Adipose tissue (tissue), 3 donors: ENCODE measurements around the gene FGD1. TPM values are rescaled to one million over a fixed set of nuclear protein-coding genes. Genes with fewer than 3 reads are reported as not detected.

ENCODE experiments used
- H3K27ac ChIP-seq: one replicate; pipeline ENCODE4 v1.5.1; 2013; ENCODE audit warnings: low read depth, low read length
- WGBS, 3 donors: extraction: QIAGEN DNeasy Blood & Tissue Kit; methylation state at CpG; one replicate each; pipeline ENCODE4 v1.1.7; 2013; 5-methylcytosine and 5-hydroxymethylcytosine counted together
- polyA plus RNA-seq, 3 donors: library from polyadenylated mRNA; stranded (reverse); fragments of 200-250 nt; gene quantifications; one replicate each; pipeline ENCODE4 v1.2.3, GENCODE V29; 2013
- donor health status: healthy with polysubstance abuse.
- donor health status: Bipolar disorder and iron deficiency.
- donor health status: healthy.

The FGD1 gene
- polyA plus RNA-seq, 3 donors = 1.3 to 2.9 (median 1.7) TPM

DNA sequence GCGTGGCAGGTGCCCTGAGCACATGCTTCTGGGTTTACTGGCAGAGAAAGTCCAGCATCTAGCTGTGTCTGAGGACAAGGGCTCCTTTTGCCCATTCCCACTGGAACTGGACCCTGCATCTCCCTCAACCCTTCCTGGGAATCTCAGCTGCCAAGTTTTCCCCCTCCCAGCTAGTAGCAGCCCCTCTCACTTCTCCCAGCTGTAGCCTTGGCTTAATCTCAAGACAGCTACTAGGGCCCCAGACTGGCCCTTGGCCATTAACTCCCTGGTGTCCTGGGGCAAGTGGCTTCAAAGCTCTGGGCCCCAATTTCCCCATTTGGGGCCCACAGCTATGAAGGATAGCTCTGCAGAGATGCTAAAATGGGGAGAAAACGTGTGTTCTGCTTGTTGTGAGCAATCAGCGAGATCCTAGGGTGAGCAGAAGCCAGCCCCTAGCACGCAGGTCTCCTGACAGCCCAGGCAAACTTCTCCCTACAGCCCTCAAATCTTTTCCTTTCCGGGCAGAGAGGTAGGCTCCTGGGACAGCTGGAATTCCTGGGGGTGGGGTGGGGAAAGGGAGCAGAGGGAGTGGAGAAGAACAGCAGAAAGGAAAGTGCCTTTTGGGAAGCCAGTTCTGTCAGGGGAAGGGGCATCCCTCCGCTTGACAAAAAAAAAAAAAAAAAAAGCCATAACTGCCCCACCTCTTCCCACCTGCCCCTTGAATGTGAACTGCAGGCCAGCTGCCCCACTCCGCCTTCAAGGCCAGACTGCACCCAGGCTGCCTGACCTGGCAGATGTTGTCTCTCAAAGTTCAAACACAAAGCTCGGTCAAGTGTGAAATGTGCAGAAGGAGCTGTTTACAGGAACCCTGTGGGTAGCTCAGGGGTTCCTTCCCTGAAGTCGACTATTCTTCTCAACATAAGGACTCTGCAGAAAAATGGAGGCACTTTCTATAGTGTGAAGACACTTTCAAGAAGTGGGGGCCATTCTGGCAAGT, 16.6 kb downstream of the FGD1 start:
- no peak overlapping the region for H3K27ac ChIP-seq
- 33 to 67% (median 48%) methylated on average over 7 to 9 of the region's 9 CpGs for WGBS, 3 donors

DNA sequence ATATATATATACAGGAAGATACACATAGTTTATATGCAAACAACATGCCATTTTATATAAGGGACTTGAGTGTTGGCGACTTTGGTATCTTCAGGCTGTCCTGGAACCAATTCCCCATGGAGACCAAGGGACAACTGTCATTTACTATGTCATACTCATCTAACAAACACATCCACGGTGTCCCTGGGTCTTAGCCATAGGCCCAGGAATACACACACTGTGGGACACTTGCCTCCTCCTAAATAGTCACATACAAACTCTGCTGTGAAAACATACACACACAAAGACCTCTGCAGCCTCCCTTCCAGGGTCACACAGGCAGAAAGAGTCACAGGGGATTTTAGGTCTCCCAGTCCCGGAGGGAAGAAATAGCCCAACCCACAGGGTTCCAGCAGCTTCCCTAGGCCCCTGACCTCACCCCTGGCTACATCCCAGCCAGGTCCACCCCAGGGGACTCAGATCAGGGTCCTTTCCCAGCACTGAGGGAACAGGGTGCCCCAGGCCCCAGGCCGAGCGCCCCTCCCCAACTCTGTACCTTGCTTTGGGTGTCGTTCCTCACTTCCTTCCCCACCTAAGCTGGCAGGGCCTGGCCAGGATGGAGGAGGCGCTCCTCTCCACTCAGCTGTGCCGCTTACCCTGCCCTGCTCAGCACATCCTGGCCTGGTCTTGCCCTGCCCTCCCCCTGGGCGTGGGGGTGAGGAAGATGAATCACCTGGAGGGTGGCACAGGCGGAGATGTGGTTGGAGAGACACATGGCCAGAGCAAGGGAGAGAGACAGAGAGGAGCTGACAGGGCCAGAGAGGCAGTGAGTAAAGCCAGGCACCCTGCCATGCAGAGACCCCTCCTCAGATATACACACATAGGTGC, 21.8 kb downstream of the FGD1 start:
- no peak overlapping the region for H3K27ac ChIP-seq
- 75 to 87% (median 80%) methylated on average over 8 to 10 of the region's 10 CpGs for WGBS, 3 donors

DNA sequence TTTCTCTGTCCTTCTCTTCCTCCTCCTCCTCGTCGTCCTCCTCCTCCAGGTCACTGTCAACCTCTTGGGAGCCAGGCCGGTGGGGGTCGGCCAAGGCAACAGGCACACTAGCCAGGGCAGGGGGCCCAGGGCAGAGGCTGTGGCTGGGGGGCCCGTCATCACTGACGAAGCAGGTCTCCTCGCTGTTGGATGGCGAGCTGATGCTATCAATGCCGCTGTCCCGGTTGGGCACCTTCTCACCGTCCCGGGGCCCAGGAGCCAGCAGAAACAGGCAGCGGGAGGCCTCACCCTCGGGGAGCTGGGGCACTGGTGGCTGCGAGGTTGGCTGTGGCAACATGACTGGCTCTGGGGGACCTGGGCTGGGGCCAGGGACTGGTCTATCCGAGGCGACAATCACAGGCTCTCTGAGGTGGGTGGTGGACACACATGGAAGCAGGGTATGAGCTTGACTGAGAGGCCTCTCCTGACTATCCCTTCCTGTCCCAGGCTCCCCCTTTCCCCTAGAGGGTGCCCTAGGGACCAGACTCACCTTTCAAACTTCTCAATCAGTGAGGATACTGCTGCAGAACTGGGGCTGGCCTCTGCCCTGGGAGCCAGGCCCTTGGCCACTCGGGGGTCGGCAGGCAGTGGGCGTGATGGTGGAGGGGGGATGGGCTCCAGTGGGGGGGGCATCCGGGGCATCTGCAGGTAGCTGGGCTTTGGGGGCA, 25.8 kb downstream of the FGD1 start:
- H3K27ac ChIP-seq = no peak overlapping the region
- 90 to 93% (median 91%) methylated on average over 14 to 21 of the region's 21 CpGs for WGBS, 3 donors

DNA sequence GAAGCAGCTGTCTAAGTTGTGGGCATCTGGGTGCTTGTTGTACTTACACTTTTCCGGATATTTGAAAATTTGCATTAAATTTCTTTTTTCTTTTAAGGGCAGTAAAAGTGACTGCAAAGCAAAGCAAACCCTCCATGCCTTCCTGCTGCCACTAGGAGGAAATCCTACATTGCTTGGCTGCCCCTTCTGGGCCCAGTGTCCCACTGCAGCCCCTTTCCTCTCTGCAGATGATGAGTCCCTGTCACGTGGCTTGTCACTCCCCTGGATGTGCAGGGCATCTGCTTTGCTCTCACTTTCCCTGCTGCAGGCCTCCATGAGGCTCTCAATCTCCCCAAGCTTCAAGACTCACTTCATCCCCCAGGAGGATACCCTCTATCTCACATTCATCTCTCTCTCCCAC, 43.1 kb downstream of the FGD1 start:
- no peak overlapping the region for H3K27ac ChIP-seq
- WGBS, 3 donors = 36 to 58% (median 52%) methylated on average over 2 of the region's 2 CpGs

DNA sequence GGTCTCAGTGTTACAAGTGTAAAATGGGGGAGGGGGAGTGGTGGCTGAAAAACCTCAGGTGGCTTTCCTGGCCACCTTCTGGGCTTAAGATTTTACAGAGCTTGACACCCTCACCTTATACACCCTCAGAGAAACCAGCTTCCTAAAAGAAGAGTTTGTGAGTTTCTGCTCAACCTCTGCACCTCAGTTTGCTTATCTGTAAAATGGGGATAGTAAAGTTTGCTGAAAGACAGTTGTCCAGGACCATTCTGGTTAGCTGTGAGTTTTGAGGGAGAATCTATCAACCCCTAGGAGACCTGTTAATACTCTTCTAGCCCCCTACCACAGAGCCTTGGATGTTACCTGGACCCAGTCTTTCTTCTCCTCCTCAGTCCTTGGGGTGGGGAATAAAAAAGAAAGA, 46.1 kb downstream of the FGD1 start:
- H3K27ac ChIP-seq = no peak overlapping the region

DNA sequence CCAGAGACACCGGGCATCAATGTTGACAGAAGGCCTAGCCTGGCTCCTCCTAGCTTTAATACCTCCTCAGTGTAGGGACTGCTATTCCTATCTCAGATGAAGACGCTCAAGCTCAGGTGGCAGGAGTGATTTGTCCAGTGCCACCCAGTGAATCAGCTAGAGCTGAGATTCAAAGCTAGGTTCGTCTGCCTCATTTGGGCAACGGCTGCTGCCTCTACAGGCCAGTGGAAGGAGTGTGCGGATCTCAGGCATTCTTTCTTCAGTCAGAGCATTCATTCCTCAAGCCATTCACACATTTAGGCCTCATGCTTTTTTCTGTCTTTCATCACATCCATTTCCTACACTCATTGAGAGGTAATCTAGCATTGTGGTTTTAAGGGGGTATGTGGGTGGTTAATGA, 48.6 kb downstream of the FGD1 start:
- WGBS, 3 donors = 76 to 81% (median 77%) methylated on average over 5 of the region's 5 CpGs
- no peak overlapping the region for H3K27ac ChIP-seq

DNA sequence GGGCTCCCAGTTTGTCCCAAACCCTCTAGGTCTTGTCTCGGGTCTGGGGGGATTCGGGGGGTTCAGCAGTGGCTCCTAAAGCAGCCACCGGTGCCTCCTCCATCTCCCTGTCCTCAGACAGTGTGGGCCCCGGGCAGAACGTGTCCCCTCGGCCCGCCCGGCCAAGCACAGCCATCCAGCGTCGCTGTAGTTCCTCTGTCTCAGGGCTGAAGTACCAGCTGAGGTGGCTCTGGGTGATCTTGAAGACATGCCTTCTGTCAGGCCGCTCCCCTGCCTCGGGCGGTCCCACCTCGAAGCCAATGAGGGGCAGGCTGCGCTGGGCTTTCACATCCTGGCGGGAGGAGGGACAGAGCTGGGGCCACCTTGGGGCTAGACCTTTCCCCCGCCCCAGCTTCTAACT, 50.0 kb downstream of the FGD1 start:
- 71 to 86% (median 81%) methylated on average over 5 to 17 of the region's 17 CpGs for WGBS, 3 donors

DNA sequence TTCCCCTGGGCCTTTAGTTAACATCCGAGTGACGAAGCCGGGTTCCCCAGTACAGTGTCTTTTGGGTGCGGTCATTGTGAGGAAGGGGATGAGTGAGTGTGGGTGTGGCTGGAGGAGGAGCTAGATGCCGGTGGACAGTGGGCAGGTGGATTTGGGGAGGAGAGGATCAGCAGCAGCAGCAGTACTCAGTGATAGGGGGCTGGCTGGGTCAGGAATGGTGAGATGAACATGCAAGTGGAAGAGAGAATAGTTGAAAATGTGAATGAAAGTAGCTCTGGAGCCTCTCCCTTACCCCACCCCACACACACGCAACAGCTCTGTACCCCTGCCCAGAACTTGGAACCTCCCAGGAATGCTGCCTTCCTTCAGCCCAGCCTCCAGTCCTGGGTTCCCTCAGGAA, 51.3 kb downstream of the FGD1 start:
- WGBS, 3 donors = 71 to 84% (median 83%) methylated on average over 4 to 6 of the region's 6 CpGs
- no peak overlapping the region for H3K27ac ChIP-seq

More for the DNA sequence above, 50.0 kb downstream of the FGD1 start:
- H3K27ac ChIP-seq = no peak overlapping the region

DNA sequence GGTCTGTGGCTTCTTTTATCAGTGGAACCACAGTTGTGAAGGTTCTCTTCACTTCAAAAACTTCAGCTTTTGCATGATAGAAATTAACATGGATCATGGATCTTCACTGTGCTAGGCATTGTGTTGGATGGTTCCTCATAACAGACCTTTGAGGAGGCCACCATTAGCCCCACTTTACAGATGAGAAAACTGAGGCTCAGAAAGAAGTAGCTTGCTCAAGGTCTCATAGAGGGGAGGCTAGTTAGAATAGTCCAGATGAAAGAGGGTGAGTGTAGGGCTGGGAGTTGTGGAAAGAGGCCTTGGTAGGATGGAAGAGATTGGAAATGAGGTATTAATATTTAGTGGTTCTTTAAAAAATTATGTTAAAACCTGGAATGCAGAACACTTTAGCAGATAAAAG, 53.2 kb downstream of the FGD1 start:
- H3K27ac ChIP-seq = no peak overlapping the region

DNA sequence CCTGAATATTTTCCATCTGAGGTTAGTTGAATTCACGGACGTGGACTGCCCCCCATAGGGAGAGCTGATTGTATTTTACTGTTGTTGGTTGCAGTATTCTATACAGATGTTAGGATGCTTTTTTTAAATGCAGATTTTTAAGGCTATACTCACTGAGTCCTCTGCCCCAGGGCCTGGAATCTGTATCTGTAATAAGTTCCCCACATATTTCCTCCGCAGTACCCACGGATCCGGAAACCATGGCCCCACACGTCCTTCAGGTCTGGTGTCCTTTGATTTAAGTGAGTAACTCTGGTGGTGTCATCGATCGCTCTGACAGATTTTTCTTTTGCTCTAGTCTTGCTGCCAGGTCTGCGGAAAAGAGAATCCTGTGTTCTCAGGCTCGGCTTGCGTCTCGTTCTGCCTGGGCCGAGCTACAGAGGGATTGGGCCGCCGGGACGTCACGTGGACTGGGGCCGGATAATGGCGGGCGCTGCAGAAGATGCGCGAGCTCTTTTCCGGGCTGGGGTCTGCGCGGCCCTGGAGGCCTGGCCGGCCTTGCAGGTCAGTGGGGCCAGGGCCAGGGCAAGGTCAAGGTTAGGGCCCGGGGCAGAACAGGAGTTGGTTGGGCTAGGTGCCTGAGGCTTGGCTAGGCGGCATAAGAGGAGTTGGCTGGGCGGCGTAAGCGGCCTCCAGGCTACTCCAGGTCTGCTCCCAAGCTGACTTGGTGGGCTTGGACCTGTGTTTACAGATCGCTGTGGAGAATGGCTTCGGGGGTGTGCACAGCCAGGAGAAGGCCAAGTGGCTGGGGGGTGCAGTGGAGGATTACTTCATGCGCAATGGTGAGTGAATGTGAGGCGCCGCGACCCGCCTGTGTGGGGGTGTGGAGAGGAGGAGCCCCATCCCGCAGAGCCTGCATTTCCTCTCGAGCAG, 55.8 kb downstream of the FGD1 start, which contains the start of gene TSR2:
TSR2 (plus strand) TSS at position 445 of the 912 bp plus-strand sequence; CDS start at position 463, 18 bp downstream.
- WGBS, 3 donors = 0 to 30% (median 1%) methylated on average over 34 to 40 of the region's 40 CpGs
- no peak within 1 kb of the TSS for H3K27ac ChIP-seq

DNA sequence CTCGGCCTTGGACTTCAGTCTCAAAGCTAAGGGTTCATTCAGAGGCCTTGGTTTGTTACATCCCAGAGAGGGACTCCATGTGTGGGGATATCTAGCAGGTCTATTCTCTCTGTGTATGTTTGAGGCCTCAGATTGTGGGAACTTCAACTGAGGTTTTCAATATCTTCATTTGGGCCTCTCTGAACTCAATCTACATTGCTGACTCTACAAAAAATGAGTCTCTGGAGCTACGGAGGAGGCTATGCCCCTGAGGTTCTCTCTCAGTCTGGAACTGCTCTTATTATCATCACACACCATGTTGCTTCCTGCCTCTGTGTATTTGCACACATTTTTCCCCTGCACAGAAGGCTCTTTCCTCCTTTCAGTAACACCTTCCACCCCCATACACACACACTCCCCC, 60.9 kb downstream of the FGD1 start:
- no peak overlapping the region for H3K27ac ChIP-seq
- 61 to 72% (median 70%) methylated on average over 2 of the region's 2 CpGs for WGBS, 3 donors

DNA sequence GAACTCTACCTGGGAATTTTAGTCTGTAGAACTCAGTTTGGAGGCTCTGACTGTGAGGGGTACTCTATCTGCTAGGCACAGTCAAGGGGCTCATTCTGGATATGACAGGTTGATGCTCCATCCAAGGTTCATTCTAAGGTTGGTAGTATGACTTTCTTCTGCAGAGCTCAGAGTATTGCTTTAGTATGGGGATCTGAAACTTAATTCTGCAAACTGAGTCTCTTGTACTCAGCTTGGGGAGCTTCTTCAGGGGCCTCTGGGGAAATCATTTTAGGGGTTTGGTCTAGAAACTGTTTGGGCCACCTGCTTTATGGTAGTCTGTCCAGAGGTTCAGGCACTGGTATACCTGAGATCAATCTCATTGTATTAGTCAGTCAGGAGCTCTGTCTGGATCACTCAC, 65.5 kb downstream of the FGD1 start:
- H3K27ac ChIP-seq = no peak overlapping the region

DNA sequence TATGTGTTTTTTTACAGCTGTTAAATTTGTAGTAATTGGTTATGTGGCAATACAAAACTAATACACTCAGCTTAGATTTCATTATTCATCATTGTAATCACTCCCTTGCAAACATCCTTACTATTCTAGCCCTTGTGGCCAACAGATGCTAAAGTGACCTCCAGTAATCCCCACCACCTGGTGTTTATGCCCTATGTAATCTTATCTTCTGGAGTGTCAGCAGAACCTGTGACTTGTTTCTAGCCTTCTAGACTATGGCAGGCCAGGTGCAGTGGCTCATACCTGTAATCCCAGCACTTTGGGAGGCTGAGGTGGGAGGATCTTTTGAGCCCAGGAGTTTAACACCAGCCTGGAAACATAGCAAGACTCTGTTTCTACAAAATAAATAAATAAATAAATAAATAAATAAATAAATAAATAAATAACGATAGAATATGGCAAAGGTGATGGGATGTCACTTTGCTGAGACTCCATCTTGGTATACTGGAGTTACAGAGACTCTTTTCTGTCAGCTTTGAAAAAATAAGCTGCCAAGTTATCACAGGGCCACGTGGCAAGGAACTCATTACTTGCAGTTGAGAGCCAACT, 68.1 kb downstream of the FGD1 start:
- WGBS, 3 donors = 49 to 76% (median 73%) methylated on average over 2 of the region's 2 CpGs
- no peak overlapping the region for H3K27ac ChIP-seq

DNA sequence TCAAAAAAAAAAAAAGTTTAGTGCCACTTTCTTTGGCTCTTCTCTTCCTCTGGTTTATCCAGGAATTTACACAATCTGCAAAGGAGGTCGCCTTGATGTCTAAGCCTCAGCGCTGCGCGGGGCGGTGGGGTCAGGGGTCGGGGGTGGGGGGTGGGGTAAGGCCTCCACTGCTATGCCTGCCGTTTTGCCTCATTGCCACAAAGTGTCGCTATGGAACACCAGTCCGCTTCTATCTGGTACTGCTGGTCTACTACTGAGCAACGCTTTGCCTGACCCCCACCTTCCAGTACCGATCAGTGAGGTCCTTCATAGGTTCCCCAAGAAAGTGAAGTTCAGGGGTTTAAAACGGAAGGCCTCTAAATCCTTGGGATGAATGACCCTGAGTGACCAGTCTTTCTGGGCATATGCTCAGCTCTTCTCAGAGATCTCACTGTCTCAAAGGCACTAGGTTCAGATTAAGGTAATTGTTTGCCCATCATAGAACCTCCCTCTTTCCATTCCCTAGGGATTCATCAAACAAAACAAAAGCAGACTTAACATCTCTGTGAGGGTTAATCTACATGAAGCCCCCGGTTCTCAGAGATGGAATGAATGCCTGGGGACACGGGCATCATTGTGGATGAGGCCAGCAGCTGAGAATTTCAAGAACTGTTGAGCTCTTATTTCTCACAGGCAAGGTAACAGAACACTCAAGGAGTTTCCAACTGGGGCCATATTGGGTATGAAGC, 72.7 kb downstream of the FGD1 start:
- no peak overlapping the region for H3K27ac ChIP-seq
- 35 to 44% (median 42%) methylated on average over 14 of the region's 14 CpGs for WGBS, 3 donors

DNA sequence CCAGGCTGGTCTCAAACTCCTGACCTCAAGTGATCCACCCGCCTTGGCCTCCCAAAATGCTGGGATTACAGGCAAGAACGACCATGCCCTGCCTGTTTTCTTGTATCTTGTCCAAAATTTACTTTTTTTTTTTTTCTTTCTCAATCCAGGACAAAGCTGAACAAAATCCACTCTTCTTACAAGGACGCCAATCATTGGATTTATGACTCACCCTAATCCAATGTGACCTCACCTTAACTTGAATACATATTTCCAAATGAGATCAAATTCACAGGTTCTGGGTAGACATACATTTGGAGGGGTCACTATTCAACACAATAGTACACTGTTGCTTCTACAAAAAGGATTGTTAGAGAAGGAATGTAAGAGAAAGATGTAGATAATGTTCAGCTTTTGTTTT, 73.9 kb downstream of the FGD1 start:
- H3K27ac ChIP-seq = no peak overlapping the region
- 79 to 94% (median 87%) methylated on average over 3 of the region's 3 CpGs for WGBS, 3 donors

DNA sequence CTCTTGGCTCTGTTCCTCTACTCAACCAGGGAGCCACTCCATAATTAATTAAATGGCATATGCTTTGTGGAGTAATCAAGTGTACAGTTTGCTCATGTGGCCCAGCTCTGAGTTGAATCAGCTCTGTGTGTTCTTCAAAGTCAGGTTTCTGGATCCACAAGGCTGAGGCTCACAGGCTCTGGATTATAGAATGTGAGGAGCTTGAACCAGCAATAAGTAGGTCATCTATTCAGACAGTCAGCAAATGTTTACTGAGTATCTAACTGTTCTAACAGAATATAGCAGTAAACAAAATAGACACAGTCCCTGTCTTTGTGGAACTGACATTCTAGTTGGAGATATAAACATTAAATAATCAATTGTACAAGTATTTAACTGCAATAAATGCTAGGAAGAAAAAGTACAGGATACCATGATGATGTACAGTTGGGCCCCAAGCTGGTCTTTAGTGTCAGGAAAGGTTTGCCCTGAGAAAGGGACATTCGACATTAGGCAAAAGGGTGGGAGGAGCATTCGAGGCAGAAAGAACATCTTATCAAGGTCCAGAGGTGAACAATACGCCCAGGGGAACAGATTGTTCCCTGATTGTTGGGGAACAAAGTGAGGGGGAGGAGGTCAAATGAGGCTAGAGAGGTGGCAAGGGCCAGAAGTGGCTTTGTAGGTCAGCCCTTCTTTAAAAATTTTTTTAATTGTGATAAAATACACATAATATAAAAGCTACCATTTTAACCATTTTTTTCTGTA, 76.3 kb downstream of the FGD1 start:
- 17 to 46% (median 41%) methylated on average over 3 of the region's 3 CpGs for WGBS, 3 donors
- H3K27ac ChIP-seq = no peak overlapping the region
